ENCODE measurements around the gene NTMT1.

NTMT1 gene

GRCh38 chr9:129624168-129624759, 1.7 kb upstream of the NTMT1 start:
- peak overlapping the region; percentile 95 for H3K27ac ChIP-seq (replicated peaks)

GRCh38 chr9:129624947-129625346, 1.0 kb upstream of the NTMT1 start:
- peak overlapping the region; percentile 77 for H3K4me3 ChIP-seq (replicated peaks; ENCODE audit: insufficient read depth, low read length)
- peak; percentile 91 to 100 for DNase-seq (ENCODE audit: low read depth in 1 of 2, low spot score in 1 of 2)
- H3K27me3 ChIP-seq (ENCODE audit: insufficient read depth, poor library complexity, severe bottlenecking), result no peaks in the 10 kb centered on the region
- TF ChIP-seq GABPA (IDR thresholded peaks at IDR 0.05; ENCODE audit: low read depth) (peak; percentile 59; the same call in 1 of the 2 replicates), SPI1 (IDR thresholded peaks at IDR 0.05; ENCODE audit: borderline replicate concordance, low read depth) (peak; percentile 67; the same call in 1 of the 2 replicates), REST (IDR thresholded peaks at IDR 0.05; ENCODE audit: insufficient replicate concordance, low read depth) (no peak), POLR2AphosphoS5 (IDR thresholded peaks at IDR 0.05; ENCODE audit: low read depth) (peak; percentile 80)
- peak overlapping the region; percentile 95 for H3K27ac ChIP-seq (replicated peaks)

More at GRCh38 chr9:129624168-129624759, 1.7 kb upstream of the NTMT1 start:
- no peak for TF ChIP-seq GABPA (IDR thresholded peaks at IDR 0.05; ENCODE audit: low read depth)
- TF ChIP-seq SPI1 (IDR thresholded peaks at IDR 0.05; ENCODE audit: borderline replicate concordance, low read depth), result no peak
- TF ChIP-seq CTCF (IDR thresholded peaks at IDR 0.05; ENCODE audit: insufficient read depth, low read length), result peak; percentile 63
- TF ChIP-seq REST (IDR thresholded peaks at IDR 0.05; ENCODE audit: insufficient replicate concordance, low read depth), result no peak
- TF ChIP-seq POLR2AphosphoS5 (IDR thresholded peaks at IDR 0.05; ENCODE audit: low read depth), result no peak
- H3K4me3 ChIP-seq (replicated peaks; ENCODE audit: insufficient read depth, low read length), result no peak overlapping the region
- peak in 1 of 2 experiments; percentile 76 for DNase-seq (ENCODE audit: low read depth in 1 of 2, low spot score in 1 of 2)
- H3K27me3 ChIP-seq (ENCODE audit: insufficient read depth, poor library complexity, severe bottlenecking), result peaks cover 6% of the 10 kb centered on the region

- Histone ChIP-seq H3K27ac (replicated peaks) (peak overlapping the region; percentile 95), H3K27me3 (ENCODE audit: insufficient read depth, poor library complexity, severe bottlenecking) (no peaks in the 10 kb centered on the region), H3K4me3 (replicated peaks; ENCODE audit: insufficient read depth, low read length) (peak overlapping the region; percentile 77)
- peak; percentile 33; the same call in 1 of the 2 replicates for TF ChIP-seq POLR2AphosphoS5 (IDR thresholded peaks at IDR 0.05; ENCODE audit: low read depth)
- TF ChIP-seq SPI1 (IDR thresholded peaks at IDR 0.05; ENCODE audit: borderline replicate concordance, low read depth), result no peak
- peak; percentile 62 for TF ChIP-seq GABPA (IDR thresholded peaks at IDR 0.05; ENCODE audit: low read depth)
- peak in 1 of 2 experiments; percentile 39 for DNase-seq (ENCODE audit: low read depth in 1 of 2, low spot score in 1 of 2)
Measured at GRCh38 chr9:129626625-129627284, 792 bp downstream of the NTMT1 start.

- H3K27ac ChIP-seq (replicated peaks), result peak overlapping the region; percentile 95
- H3K27me3 ChIP-seq (ENCODE audit: insufficient read depth, poor library complexity, severe bottlenecking), result no peaks in the 10 kb centered on the region
- peak overlapping the region; percentile 77 for H3K4me3 ChIP-seq (replicated peaks; ENCODE audit: insufficient read depth, low read length)
- DNase-seq (ENCODE audit: low read depth in 1 of 2, low spot score in 1 of 2), result no peak
- TF ChIP-seq REST (IDR thresholded peaks at IDR 0.05; ENCODE audit: insufficient replicate concordance, low read depth) (no peak), CTCF (IDR thresholded peaks at IDR 0.05; ENCODE audit: insufficient read depth, low read length) (no peak), GABPA (IDR thresholded peaks at IDR 0.05; ENCODE audit: low read depth) (no peak), SPI1 (IDR thresholded peaks at IDR 0.05; ENCODE audit: borderline replicate concordance, low read depth) (peak; percentile 81)
Measured at GRCh38 chr9:129627556-129628440, 1.8 kb downstream of the NTMT1 start.
